H1 (cell line): ENCODE data around the gene CST11. TPM values are rescaled to one million over a fixed set of nuclear protein-coding genes. Genes with fewer than 3 reads are reported as not detected.

ENCODE experiments used
- CTCF ChIA-PET: fragments of 300-600 bp; sonication (Branson Sonifier 250); formaldehyde crosslinking; loops from one replicate; lab custom pipeline; 2021; ENCODE audit not compliant: partially characterized antibody; lab: Charles Lee
- POLR2A ChIA-PET: fragments of 300-600 bp; sonication (Branson Sonifier 250); formaldehyde crosslinking; loops from one replicate; lab custom pipeline; 2021; ENCODE audit warnings: inconsistent platforms; ENCODE audit not compliant: partially characterized antibody; lab: Charles Lee
- DNase-seq, 2 experiments: peaks; one replicate each; pipeline versions ENCODE4 v3.0.0 to v3.0.0-alpha.2; 2010 to 2022; ENCODE audit warnings: low spot score in 2 of 2, low read depth in 1 of 2, mixed read lengths in 1 of 2
- FAIRE-seq: peaks from 2 replicates; lab custom pipeline; 2011; peaks lifted over from hg19 to GRCh38; lab: Jason Lieb, UNC
- H2AFZ ChIP-seq: 2 replicates; pipeline ENCODE4 v1.8.1; 2012; ENCODE audit warnings: low read length, inconsistent platforms
- H2AK5ac ChIP-seq: 2 replicates; pipeline ENCODE4 v1.6.1; 2013; ENCODE audit warnings: low read depth, low read length
- H2BK120ac ChIP-seq: replicated peaks from 2 replicates; pipeline ENCODE3; 2013; ENCODE audit warnings: low read depth, low read length, inconsistent platforms
- H2BK12ac ChIP-seq: 2 replicates; pipeline ENCODE4 v1.6.1; 2013; ENCODE audit warnings: low read depth, low read length
- H2BK15ac ChIP-seq: 2 replicates; pipeline ENCODE4 v1.6.1; 2013; ENCODE audit warnings: low read length
- H2BK20ac ChIP-seq: 2 replicates; pipeline ENCODE4 v1.6.1; 2013; ENCODE audit warnings: low read length
- H2BK5ac ChIP-seq: 2 replicates; pipeline ENCODE4 v1.6.1; 2013; ENCODE audit warnings: low read depth, low read length
- H3K14ac ChIP-seq: 2 replicates; pipeline ENCODE4 v1.6.1; 2013; ENCODE audit warnings: inconsistent platforms; ENCODE audit not compliant: insufficient read length
- H3K18ac ChIP-seq: 2 replicates; pipeline ENCODE4 v1.6.1; 2013; ENCODE audit warnings: low read length; ENCODE audit errors: extremely low read depth
- H3K23ac ChIP-seq: 2 replicates; pipeline ENCODE4 v1.6.1; 2013; ENCODE audit warnings: inconsistent platforms; ENCODE audit not compliant: insufficient read length
- H3K23me2 ChIP-seq: 2 replicates; pipeline ENCODE4 v1.6.1; 2013; ENCODE audit warnings: low read depth, low read length
- H3K27ac ChIP-seq: 2 replicates; pipeline ENCODE4 v1.6.1; 2011; ENCODE audit warnings: low read depth, low read length, inconsistent platforms
- H3K27me3 ChIP-seq, 4 experiments: replicated peaks in 1 of 4; 1 replicate in 1 of 4; 2 replicates in 3 of 4; pipeline versions ENCODE4 v1.6.1 to v1.8.1; 2011 to 2013; ENCODE audit warnings: low read length in 3 of 4, mild to moderate bottlenecking in 3 of 4, inconsistent platforms in 2 of 4, mixed read lengths in 2 of 4, moderate library complexity in 1 of 4; ENCODE audit not compliant: control insufficient read depth in 3 of 4, insufficient read depth in 3 of 4; ENCODE audit errors: extremely low read depth in 1 of 4
- H3K36me3 ChIP-seq, 4 experiments: 2 replicates each; pipeline versions ENCODE4 v1.6.1 to v1.8.1; 2011 to 2013; ENCODE audit warnings: mild to moderate bottlenecking in 4 of 4, low read length in 3 of 4, moderate library complexity in 2 of 4, control low read depth in 1 of 4, inconsistent platforms in 1 of 4; ENCODE audit not compliant: insufficient read depth in 4 of 4, control insufficient read depth in 2 of 4
- H3K4ac ChIP-seq: replicated peaks from 2 replicates; pipeline ENCODE3; 2013; ENCODE audit warnings: low read length, low read depth, mixed read lengths, inconsistent platforms; ENCODE audit not compliant: insufficient read length
- H3K4me1 ChIP-seq, 4 experiments: replicated peaks in 1 of 4; 1 replicate in 1 of 4; 2 replicates in 3 of 4; pipeline versions ENCODE4 v1.6.1 to v1.8.1; 2011 to 2013; ENCODE audit warnings: low read length in 3 of 4, inconsistent platforms in 2 of 4, mixed read lengths in 1 of 4; ENCODE audit not compliant: insufficient read depth in 4 of 4, control insufficient read depth in 3 of 4
- H3K4me2 ChIP-seq, 2 experiments: 2 replicates each; pipeline versions ENCODE4 v1.6.1 to v1.8.1; 2011 to 2013; ENCODE audit warnings: low read depth in 2 of 2, low read length in 2 of 2, control low read depth in 1 of 2, inconsistent platforms in 1 of 2, mild to moderate bottlenecking in 1 of 2; ENCODE audit not compliant: insufficient read depth in 1 of 2
- H3K4me3 ChIP-seq, 4 experiments: fragments of 200-600, 300-600 bp in 1 of 4; sonication (generic), shearing (Covaris generic), sonication (Bioruptor Twin) in 1 of 4; 2 replicates each; pipeline versions ENCODE4 v1.5.1 to v1.8.1; 2011 to 2016; ENCODE audit warnings: low read length in 4 of 4, low read depth in 3 of 4, control low read depth in 2 of 4, inconsistent platforms in 2 of 4, mild to moderate bottlenecking in 2 of 4, mixed read lengths in 1 of 4, moderate library complexity in 1 of 4; ENCODE audit not compliant: insufficient read depth in 2 of 4; ENCODE audit errors: extremely low read depth in 1 of 4
- H3K56ac ChIP-seq: replicated peaks from 2 replicates; pipeline ENCODE3; 2013; ENCODE audit warnings: low read depth, mild to moderate bottlenecking, mixed read lengths, low read length, inconsistent platforms; ENCODE audit not compliant: insufficient read length
- H3K79me1 ChIP-seq: 2 replicates; pipeline ENCODE4 v1.6.1; 2013; ENCODE audit warnings: low read depth, low read length, control low read depth
- H3K79me2 ChIP-seq, 2 experiments: 2 replicates each; pipeline versions ENCODE4 v1.6.1 to v1.8.1; 2012 to 2013; ENCODE audit warnings: low read length in 2 of 2, mild to moderate bottlenecking in 2 of 2, inconsistent platforms in 1 of 2; ENCODE audit not compliant: insufficient read depth in 2 of 2, control insufficient read depth in 1 of 2
- H3K9ac ChIP-seq, 4 experiments: replicated peaks in 1 of 4; 1 replicate in 1 of 4; 2 replicates in 3 of 4; pipeline versions ENCODE4 v1.6.1 to v1.8.1; 2011 to 2013; ENCODE audit warnings: low read depth in 3 of 4, low read length in 3 of 4, control low read depth in 2 of 4, mild to moderate bottlenecking in 2 of 4, moderate library complexity in 2 of 4, inconsistent platforms in 1 of 4; ENCODE audit errors: extremely low read depth in 1 of 4
- H3K9me3 ChIP-seq, 2 experiments: 2 replicates each; pipeline versions ENCODE4 v1.6.1 to v1.8.1; 2012 to 2013; ENCODE audit warnings: mild to moderate bottlenecking in 2 of 2, moderate library complexity in 2 of 2, control low read depth in 1 of 2, inconsistent platforms in 1 of 2, low read depth in 1 of 2, low read length in 1 of 2, mixed read lengths in 1 of 2; ENCODE audit not compliant: insufficient read depth in 2 of 2
- H4K20me1 ChIP-seq, 2 experiments: replicated peaks in 1 of 2; 2 replicates each; pipeline versions ENCODE3 to v1.8.1; 2011 to 2013; ENCODE audit warnings: inconsistent platforms in 2 of 2, low read length in 2 of 2, mild to moderate bottlenecking in 1 of 2; ENCODE audit not compliant: insufficient read depth in 2 of 2, control insufficient read depth in 1 of 2
- H4K5ac ChIP-seq: 2 replicates; pipeline ENCODE4 v1.6.1; 2013; ENCODE audit warnings: low read length, low read depth, mixed read lengths, inconsistent platforms; ENCODE audit not compliant: insufficient read length
- H4K8ac ChIP-seq: 2 replicates; pipeline ENCODE4 v1.8.0; 2013; ENCODE audit warnings: mild to moderate bottlenecking, moderate library complexity, low read length, inconsistent platforms; ENCODE audit not compliant: insufficient read depth; ENCODE audit errors: extremely low read depth
- H4K91ac ChIP-seq: replicated peaks from 2 replicates; pipeline ENCODE3; 2013; ENCODE audit warnings: low read length, mixed read lengths, inconsistent platforms; ENCODE audit not compliant: insufficient read length
- BRCA1 ChIP-seq: IDR thresholded peaks from 2 replicates; pipeline ENCODE4 v1.6.1; 2012; ENCODE audit warnings: low read depth, low read length, improper control_type of control experiment
- CBX5 ChIP-seq: fragments of 300-800, 300-1000 bp; sonication (generic); IDR thresholded peaks from 2 replicates; pipeline ENCODE4 v1.7.1; 2016; ENCODE audit warnings: antibody characterized with exemption, low read length, low read depth
- CBX8 ChIP-seq: fragments of 300-800, 300-1000 bp; sonication (generic); IDR thresholded peaks from 2 replicates; pipeline ENCODE4 v1.7.1; 2016; ENCODE audit warnings: low read depth, low read length, borderline replicate concordance
- GABPA ChIP-seq: IDR thresholded peaks from 2 replicates; pipeline ENCODE4 v1.6.1; 2011; ENCODE audit warnings: mild to moderate bottlenecking, low read length, moderate library complexity, borderline replicate concordance; ENCODE audit not compliant: insufficient read depth
- KDM5A ChIP-seq: fragments of 200-600 bp; IDR thresholded peaks from 2 replicates; pipeline ENCODE4 v1.7.1; 2012; ENCODE audit warnings: mild to moderate bottlenecking, low read length, inconsistent platforms, mixed read lengths
- PHF8 ChIP-seq: fragments of 200-600 bp; sonication (generic); conservative IDR thresholded peaks from 2 replicates; pipeline ENCODE4 v1.7.1; 2012; ENCODE audit warnings: low read depth, mild to moderate bottlenecking, inconsistent platforms, low read length, moderate library complexity
- RBBP5 ChIP-seq: IDR thresholded peaks from 2 replicates; pipeline ENCODE4 v1.7.1; 2012; ENCODE audit warnings: low read depth, mild to moderate bottlenecking, inconsistent platforms, low read length, moderate library complexity, borderline replicate concordance
- SIX5 ChIP-seq: IDR thresholded peaks from 2 replicates; pipeline ENCODE4 v1.6.1; 2011; ENCODE audit warnings: mild to moderate bottlenecking, low read depth, low read length
- SP2 ChIP-seq: IDR thresholded peaks from 2 replicates; pipeline ENCODE4 v1.6.1; 2012; ENCODE audit warnings: mild to moderate bottlenecking, low read length, inconsistent platforms
- TAF7 ChIP-seq: optimal IDR thresholded peaks from 2 replicates; pipeline ENCODE3; 2011; ENCODE audit warnings: low read depth, mild to moderate bottlenecking, inconsistent platforms, low read length, moderate library complexity, borderline replicate concordance
- WGBS, 2 experiments: shearing (Covaris generic) in 1 of 2; methylation state at CpG; one replicate each; pipeline versions ENCODE4 v1.1.6 to v1.1.7; 2013 to 2015; ENCODE audit warnings: low lambda C conversion rate in 2 of 2, mixed read lengths in 2 of 2, inconsistent platforms in 1 of 2, low coverage in 1 of 2, missing lambda C conversion rate in 1 of 2; ENCODE audit not compliant: insufficient replicate concordance in 2 of 2, insufficient coverage in 1 of 2, insufficient read length in 1 of 2; ENCODE audit errors: extremely low coverage in 1 of 2, missing lambda C conversion rate in 1 of 2; 5-methylcytosine and 5-hydroxymethylcytosine counted together
- long read RNA-seq, 2 experiments: library from RNA in 1 of 2; library from capped mRNA in 1 of 2; stranded (forward); transcript quantifications; one replicate each; pipeline ENCODE4 v2.0.0, GENCODE V29; 2021; ENCODE audit warnings: inconsistent platforms in 1 of 2
- polyA minus RNA-seq, 3 experiments: library from RNA; depleted of rRNA, polyadenylated mRNA; stranded (reverse); fragments of >200 nt; gene quantifications; 1 replicate in 2 of 3; 2 replicates in 1 of 3; pipeline ENCODE4 v1.2.3, GENCODE V29; 2011
- polyA plus RNA-seq, 7 experiments: library from polyadenylated mRNA; depleted of rRNA in 3 of 7; stranded (reverse) in 5 of 7; unstranded in 2 of 7; fragments of >200 nt in 5 of 7; fragments of 200-250 nt in 2 of 7; gene quantifications; 1 replicate in 5 of 7; 2 replicates in 1 of 7; 4 replicates in 1 of 7; pipeline versions ENCODE4 v1.2.1 to v1.2.3, GENCODE V29; 2011 to 2013; ENCODE audit warnings: missing spikeins in 2 of 7, mixed read lengths in 2 of 7
- total RNA-seq: library from RNA; stranded (reverse); fragmentation: NEBNext Ultra II Directional; extraction: Animal tissue kit (Norgen Biotek cat#: 25700); gene quantifications from 2 replicates; pipeline ENCODE4 v1.2.1, GENCODE V29; 2021

CST11 gene, protein sequence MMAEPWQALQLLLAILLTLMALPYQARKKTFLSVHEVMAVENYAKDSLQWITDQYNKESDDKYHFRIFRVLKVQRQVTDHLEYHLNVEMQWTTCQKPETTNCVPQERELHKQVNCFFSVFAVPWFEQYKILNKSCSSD
- not detected in 2 replicates for total RNA-seq
- 0.72 and 2.0 TPM in 2 replicates for polyA plus RNA-seq (2011; rRNA removed)
- 1.2 TPM for polyA plus RNA-seq (2011; cell fraction: cytosol; rRNA removed)
- polyA plus RNA-seq (2011; cell fraction: nucleus; rRNA removed), result 0.81 TPM
- polyA plus RNA-seq (2012, experiment 1 of 2), result 0.79 to 2.8 TPM (median 2.4 TPM) in 4 replicates
- polyA plus RNA-seq (2012, experiment 2 of 2), result not detected
- polyA plus RNA-seq (2013, experiment 1 of 2), result not detected
- polyA plus RNA-seq (2013, experiment 2 of 2), result 0.22 TPM
- not detected in 2 replicates for polyA minus RNA-seq (2011; rRNA and poly(A)+ RNA removed)
- polyA minus RNA-seq (2011; cell fraction: cytosol; rRNA and poly(A)+ RNA removed), result not detected
- polyA minus RNA-seq (2011; cell fraction: nucleus; rRNA and poly(A)+ RNA removed), result not detected
- long read RNA-seq, experiment 1, result 0 reads
- long read RNA-seq, experiment 2, result 0 reads

DNA sequence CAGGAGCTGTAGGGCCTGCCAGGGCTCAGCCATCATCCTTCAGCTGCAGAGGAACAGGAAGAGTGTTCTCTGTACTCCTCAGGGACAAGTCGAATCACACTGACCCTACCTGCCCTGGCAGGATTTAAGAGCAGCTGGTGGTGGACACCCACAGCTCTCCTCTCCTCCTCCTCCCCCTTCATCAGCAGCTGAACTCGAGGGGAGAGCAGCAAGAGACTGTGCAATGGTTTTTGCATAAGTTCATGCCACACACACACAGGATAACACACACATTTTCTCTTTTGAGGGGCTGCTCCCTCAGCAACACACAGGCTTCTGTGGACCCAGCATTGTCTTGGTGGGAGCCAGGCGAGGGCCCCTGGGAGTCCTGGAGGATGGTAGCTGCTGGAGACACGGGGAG is at the start of gene CST11:
Gene CST11 (minus strand): TSS at position 101 of the 400 bp plus-strand sequence. CDS start 65 bp downstream, at position 36.
- Histone ChIP-seq H3K36me3 (no peaks in the 10 kb centered on the region; a peak in 1 of 8 replicates), H3K23me2 (peaks cover 10% of the 10 kb centered on the region), H3K23ac (no peak within 1 kb of the TSS), H2BK120ac (peak within 1 kb of the TSS; percentile 26), H3K18ac (peak within 1 kb of the TSS; percentile 80; the same call in 1 of the 2 replicates), H3K4ac (peak within 1 kb of the TSS; percentile 62), H2BK15ac (peak within 1 kb of the TSS; percentile 90), H3K4me3 (no peak within 1 kb of the TSS), H3K79me2 (0 out of 4 replicates have a peak, but pooled peaks cover 0 to 4% of the 10 kb centered on the region in 2 experiments), H4K5ac (no peak within 1 kb of the TSS), H4K20me1 (peaks cover 0 to 5% of the 10 kb centered on the region in 2 experiments), H2AK5ac (peak within 1 kb of the TSS; percentile 100), H3K14ac (no peak within 1 kb of the TSS), H3K56ac (no peak within 1 kb of the TSS), H3K9me3 (0 out of 4 replicates have a peak, but pooled peaks cover 0 to 5% of the 10 kb centered on the region in 2 experiments), H3K4me2 (no peak within 1 kb of the TSS), H3K9ac (no peak within 1 kb of the TSS), H4K8ac (peak within 1 kb of the TSS; percentile 25; the same call in 1 of the 2 replicates), H2BK12ac (peak within 1 kb of the TSS; percentile 100; the same call in 1 of the 2 replicates), H2BK20ac (peak within 1 kb of the TSS; percentile 99), H3K27me3 (peaks cover 0 to 7% (median 0%) of the 10 kb centered on the region in 4 experiments; a peak in 2 of 7 replicates), H3K27ac (no peak within 1 kb of the TSS), H2AFZ (0 out of 2 replicates have a peak within 1 kb of the TSS, but pooled peaks have one; percentile 17), H2BK5ac (peak within 1 kb of the TSS; percentile 79), H4K91ac (peak within 1 kb of the TSS; percentile 81), H3K79me1 (no peaks in the 10 kb centered on the region), H3K4me1 (peaks cover 0 to 3% (median 0%) of the 10 kb centered on the region in 4 experiments; a peak in 2 of 7 replicates)
- DNase-seq (no peak), FAIRE-seq (no peak)
- ChIA-PET POLR2A (no interaction called here), CTCF (interaction anchor here (0.7 to 18.9 kb wide), 6 partner anchors 9 to 153 kb away, joined by 3 to 328 read pairs (median 4); partner anchors contain the start of gene CST9)
- WGBS, 2 experiments, result 83% methylated on average over 4 of the region's 4 CpGs; no CpG with 5 or more reads in 1 of the 2 experiments
- TF ChIP-seq CBX8 (no peak), PHF8 (no peak), SP2 (no peak), RBBP5 (no peak), CBX5 (no peak), GABPA (no peak), BRCA1 (no peak), KDM5A (no peak), SIX5 (no peak), TAF7 (no peak)
